HepG2 (cell line): ENCODE data around the gene DENND2D. TPM values are rescaled to one million over a fixed set of nuclear protein-coding genes. Genes with fewer than 3 reads are reported as not detected.

Experiments used
- ATAC-seq: fragments of 200-7000 bp; cut with Tn5 transposase; 3 replicates; pipeline ENCODE4 v1.9.1; 2020; ENCODE audit warnings: mild to moderate bottlenecking, moderate library complexity
- BruUV-seq: library from RNA; stranded (reverse); fragments of 400-500 nt; replicated peaks from 2 replicates; lab custom pipeline; 2021; lab: Mats Ljungman, UMichigan
- CTCF ChIA-PET: fragments of 300-600 bp; formaldehyde crosslinking; extraction: SDS; loops from one replicate; lab custom pipeline; 2021; ENCODE audit warnings: low total read pairs, inconsistent platforms, low intra/inter-chr PET ratio; lab: Yijun Ruan, JAX
- POLR2A ChIA-PET: fragments of 350-600 bp; sonication (Branson Sonifier 250); formaldehyde crosslinking; loops from one replicate; lab custom pipeline; 2020; ENCODE audit warnings: antibody characterized with exemption, inconsistent platforms; lab: Yijun Ruan, JAX
- DNase-seq: peaks from one replicate; pipeline ENCODE4 v3.0.0-alpha.2; 2015; ENCODE audit warnings: low spot score
- FAIRE-seq: peaks from 3 replicates; lab custom pipeline; 2011; peaks lifted over from hg19 to GRCh38; lab: Jason Lieb, UNC
- H2AFZ ChIP-seq: one replicate; pipeline ENCODE4 v1.6.1; 2011; ENCODE audit warnings: low read length, inconsistent platforms
- H3K27ac ChIP-seq: fragments of 300-600 bp; 3 replicates; pipeline ENCODE4 v1.8.0; 2011; ENCODE audit warnings: mixed run types, mild to moderate bottlenecking, mixed read lengths, low read length, inconsistent platforms; ENCODE audit not compliant: insufficient read depth; ENCODE audit errors: extremely low read length
- H3K27me3 ChIP-seq, 2 experiments: fragments of 200-600 bp in 1 of 2; 2 replicates in 1 of 2; 3 replicates in 1 of 2; pipeline versions ENCODE4 v1.6.0 to v1.8.0; 2011; ENCODE audit warnings: low read length in 2 of 2, mild to moderate bottlenecking in 2 of 2, moderate library complexity in 2 of 2, inconsistent platforms in 1 of 2; ENCODE audit not compliant: insufficient read depth in 2 of 2, control insufficient read depth in 1 of 2
- H3K36me3 ChIP-seq, 2 experiments: fragments of 200-600 bp in 1 of 2; replicated peaks in 1 of 2; 2 replicates in 1 of 2; 3 replicates in 1 of 2; pipeline versions ENCODE4 v1.5.1 to v1.8.0; 2011; ENCODE audit warnings: low read length in 2 of 2, inconsistent platforms in 1 of 2; ENCODE audit not compliant: insufficient read depth in 2 of 2, control insufficient read depth in 1 of 2
- H3K4me1 ChIP-seq: 2 replicates; pipeline ENCODE4 v1.5.1; 2012; ENCODE audit warnings: low read length, inconsistent platforms; ENCODE audit not compliant: insufficient read depth
- H3K4me2 ChIP-seq: 2 replicates; pipeline ENCODE4 v1.6.0; 2011; ENCODE audit warnings: low read depth, low read length, inconsistent platforms
- H3K4me3 ChIP-seq, 3 experiments: fragments of 200-600 bp in 1 of 3; sonication (generic), shearing (Covaris generic) in 1 of 3; replicated peaks in 1 of 3; 2 replicates each; pipeline ENCODE4 v1.5.1; 2011 to 2016; ENCODE audit warnings: low read length in 3 of 3, inconsistent platforms in 2 of 3, low read depth in 2 of 3, mild to moderate bottlenecking in 2 of 3, control low read depth in 1 of 3, mixed read lengths in 1 of 3; ENCODE audit not compliant: insufficient read depth in 1 of 3
- H3K79me2 ChIP-seq: one replicate; pipeline ENCODE4 v1.6.1; 2011; ENCODE audit warnings: low read length, inconsistent platforms; ENCODE audit not compliant: insufficient read depth
- H3K9ac ChIP-seq: 2 replicates; pipeline ENCODE4 v1.6.0; 2011; ENCODE audit warnings: mild to moderate bottlenecking, low read depth, low read length, inconsistent platforms; ENCODE audit not compliant: insufficient read depth
- H3K9me3 ChIP-seq: 2 replicates; pipeline ENCODE4 v1.5.1; 2012; ENCODE audit warnings: mild to moderate bottlenecking, low read length
- H4K20me1 ChIP-seq: 2 replicates; pipeline ENCODE4 v1.6.0; 2011; ENCODE audit warnings: inconsistent platforms, mild to moderate bottlenecking, low read length, moderate library complexity; ENCODE audit not compliant: insufficient read depth
- ATM ChIP-seq: fragments of 450-650 bp; IDR thresholded peaks from 2 replicates; pipeline ENCODE4 v1.7.1; 2017; ENCODE audit warnings: mild to moderate bottlenecking, borderline replicate concordance
- CREB1 ChIP-seq, 2 experiments: fragments of 450-650 bp in 1 of 2; IDR thresholded peaks; 2 replicates each; pipeline ENCODE4 v1.6.1; 2016 to 2017; ENCODE audit warnings: control low read depth in 1 of 2, mild to moderate bottlenecking in 1 of 2, missing compliant biosample characterization in 1 of 2, missing genetic modification characterization in 1 of 2
- HMG20B ChIP-seq: conservative IDR thresholded peaks from 2 replicates; pipeline ENCODE4 v1.6.1; 2016; ENCODE audit warnings: missing genetic modification reagents, missing compliant biosample characterization
- NCOA5 ChIP-seq: sonication (generic); formaldehyde crosslinking; IDR thresholded peaks from 2 replicates; pipeline ENCODE4 v1.4.0; 2020; ENCODE audit warnings: missing genetic modification reagents
- NFIC ChIP-seq: IDR thresholded peaks from 2 replicates; pipeline ENCODE4 v1.6.1; 2012; ENCODE audit warnings: mild to moderate bottlenecking, low read length, inconsistent platforms
- NR1H2 ChIP-seq: sonication (generic); formaldehyde crosslinking; IDR thresholded peaks from 2 replicates; pipeline ENCODE4 v1.8.1; 2022; ENCODE audit warnings: low read depth, missing genetic modification reagents, borderline replicate concordance
- PLRG1 ChIP-seq: fragments of 450-650 bp; conservative IDR thresholded peaks from 2 replicates; pipeline ENCODE4 v1.6.1; 2016
- POLR2A ChIP-seq, 2 experiments: IDR thresholded peaks; 2 replicates each; pipeline ENCODE4 v1.6.1; 2011; ENCODE audit warnings: low read depth in 2 of 2, low read length in 2 of 2, mild to moderate bottlenecking in 1 of 2, moderate library complexity in 1 of 2; ENCODE audit not compliant: insufficient read depth in 1 of 2
- POLR2G ChIP-seq: fragments of 200-400 bp; formaldehyde crosslinking; IDR thresholded peaks from 2 replicates; pipeline ENCODE4 v1.6.1; 2018; ENCODE audit warnings: mild to moderate bottlenecking, low read depth, low read length, moderate library complexity
- ZNF44 ChIP-seq: sonication (generic); formaldehyde crosslinking; IDR thresholded peaks from 2 replicates; pipeline ENCODE4 v1.5.1; 2020; ENCODE audit warnings: mild to moderate bottlenecking, missing genetic modification reagents
- ZNF550 ChIP-seq: sonication (generic); formaldehyde crosslinking; IDR thresholded peaks from 2 replicates; pipeline ENCODE4 v1.4.0; 2020; ENCODE audit warnings: mild to moderate bottlenecking, missing genetic modification reagents, borderline replicate concordance
- ZNF713 ChIP-seq: sonication (generic); formaldehyde crosslinking; IDR thresholded peaks from 2 replicates; pipeline ENCODE4 v1.4.0; 2020; ENCODE audit warnings: mild to moderate bottlenecking, missing genetic modification reagents
- ZNF775 ChIP-seq: sonication (generic); formaldehyde crosslinking; IDR thresholded peaks from 2 replicates; pipeline ENCODE4 v1.4.0; 2020; ENCODE audit warnings: missing genetic modification reagents, mild to moderate bottlenecking, moderate library complexity, borderline replicate concordance
- ZNF782 ChIP-seq: sonication (generic); formaldehyde crosslinking; IDR thresholded peaks from 2 replicates; pipeline ENCODE4 v1.4.0; 2020; ENCODE audit warnings: missing genetic modification reagents, mild to moderate bottlenecking, borderline replicate concordance
- ZNF850 ChIP-seq: sonication (generic); formaldehyde crosslinking; conservative IDR thresholded peaks from 2 replicates; pipeline ENCODE4 v1.9.0; 2021; ENCODE audit warnings: mild to moderate bottlenecking, missing genetic modification reagents
- WGBS: methylation state at CpG from one replicate; pipeline ENCODE4 v1.1.6; 2017; ENCODE audit warnings: low lambda C conversion rate; 5-methylcytosine and 5-hydroxymethylcytosine counted together
- in situ Hi-C: cut with HindIII; loops from 2 replicates; pipeline ENCODE4 v1.10.0; 2017; ENCODE audit warnings: low pct_unique_long_range_greater_than_20kb; ENCODE audit not compliant: extremely low pct_ligation_motif_present
- intact Hi-C: fragments of 100-400 bp; cut with micrococcal nuclease; formaldehyde crosslinking; loops from one replicate; pipeline ENCODE4 v1.10.0; 2022; ENCODE audit not compliant: unreplicated experiment
- polyA plus RNA-seq, 8 experiments: library from polyadenylated mRNA; depleted of rRNA in 3 of 8; stranded (reverse) in 7 of 8; unstranded in 1 of 8; fragments of >200 nt; fragmentation: Illumina TruSeq in 4 of 8; extraction: Trizol in 4 of 8; gene quantifications; 2 replicates each; pipeline versions ENCODE4 v1.2.1 to v1.2.3, GENCODE V29; 2011 to 2016; ENCODE audit warnings: low read depth in 4 of 8, missing spikeins in 1 of 8, mixed read lengths in 1 of 8; ENCODE audit not compliant: insufficient read depth in 1 of 8
- total RNA-seq, 5 experiments: library from RNA; depleted of rRNA; stranded (reverse); fragments of >200 nt; fragmentation: Illumina TruSeq; extraction: Trizol; gene quantifications; 2 replicates each; pipeline ENCODE4 v1.2.3, GENCODE V29; 2016; ENCODE audit warnings: low read depth in 1 of 5
- TF ChIP-seq, protein P1 (sequence below): sonication (generic); formaldehyde crosslinking; IDR thresholded peaks from 2 replicates; pipeline ENCODE4 v1.5.0; 2020; ENCODE audit warnings: mild to moderate bottlenecking, missing genetic modification reagents
- TF ChIP-seq, protein P2 (sequence below): sonication (generic); formaldehyde crosslinking; IDR thresholded peaks from 2 replicates; pipeline ENCODE4 v1.8.1; 2023; ENCODE audit warnings: mild to moderate bottlenecking, missing genetic modification reagents
- TF ChIP-seq, protein P3 (sequence below): sonication (generic); formaldehyde crosslinking; IDR thresholded peaks from 2 replicates; pipeline ENCODE4 v1.9.0; 2022; ENCODE audit warnings: low read depth, missing genetic modification reagents
- TF ChIP-seq, protein P4 (sequence below): sonication (generic); formaldehyde crosslinking; IDR thresholded peaks from 2 replicates; pipeline ENCODE4 v1.5.0; 2020; ENCODE audit warnings: mild to moderate bottlenecking, missing genetic modification reagents
- TF ChIP-seq, protein P5 (sequence below): sonication (generic); formaldehyde crosslinking; IDR thresholded peaks from 2 replicates; pipeline ENCODE4 v1.5.0; 2020; ENCODE audit warnings: missing genetic modification reagents

Gene DENND2D
- total and polyA plus RNA-seq, 2 of the 13 experiments (the other 11 are each of a cell fraction or from before 2014, with no cell fraction given): 0.04 TPM; not detected in 1

DNA sequence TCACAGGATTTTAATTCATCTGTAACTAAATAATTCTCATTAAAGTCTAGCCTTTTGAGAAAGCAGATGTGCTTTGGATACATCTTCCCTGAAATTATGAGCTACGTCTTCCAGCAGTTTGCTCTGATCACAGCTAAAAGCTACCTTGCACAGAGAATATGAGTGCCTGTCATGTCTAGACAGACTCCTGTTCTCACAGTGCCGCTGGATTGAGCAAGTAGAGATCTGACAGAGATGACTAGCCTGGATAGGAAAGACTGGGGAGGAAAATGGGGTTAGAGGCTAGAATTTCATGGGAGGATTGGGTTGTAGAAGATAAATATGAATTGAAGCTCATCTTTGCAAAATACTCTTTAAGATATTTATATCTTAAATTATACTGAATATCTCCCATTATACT lies 36.3 kb downstream of the DENND2D start:
- DNase-seq: no peak
- 97% methylated on average over 2 of the region's 2 CpGs for WGBS
- no peak overlapping the region for H3K27ac ChIP-seq
- H3K79me2 ChIP-seq: no peaks in the 10 kb centered on the region
- intact Hi-C loops: no loop called here
- no peak for FAIRE-seq
- H3K9ac ChIP-seq: no peak overlapping the region
- ATAC-seq: no peak
- TF ChIP-seq ZNF775: no peak
- TF ChIP-seq NFIC: no peak
- TF ChIP-seq, protein P1, sequence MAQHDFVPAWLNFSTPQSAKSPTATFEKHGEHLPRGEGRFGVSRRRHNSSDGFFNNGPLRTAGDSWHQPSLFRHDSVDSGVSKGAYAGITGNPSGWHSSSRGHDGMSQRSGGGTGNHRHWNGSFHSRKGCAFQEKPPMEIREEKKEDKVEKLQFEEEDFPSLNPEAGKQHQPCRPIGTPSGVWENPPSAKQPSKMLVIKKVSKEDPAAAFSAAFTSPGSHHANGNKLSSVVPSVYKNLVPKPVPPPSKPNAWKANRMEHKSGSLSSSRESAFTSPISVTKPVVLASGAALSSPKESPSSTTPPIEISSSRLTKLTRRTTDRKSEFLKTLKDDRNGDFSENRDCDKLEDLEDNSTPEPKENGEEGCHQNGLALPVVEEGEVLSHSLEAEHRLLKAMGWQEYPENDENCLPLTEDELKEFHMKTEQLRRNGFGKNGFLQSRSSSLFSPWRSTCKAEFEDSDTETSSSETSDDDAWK (CRISPR knock-in tag): no peak
- TF ChIP-seq, protein P2, sequence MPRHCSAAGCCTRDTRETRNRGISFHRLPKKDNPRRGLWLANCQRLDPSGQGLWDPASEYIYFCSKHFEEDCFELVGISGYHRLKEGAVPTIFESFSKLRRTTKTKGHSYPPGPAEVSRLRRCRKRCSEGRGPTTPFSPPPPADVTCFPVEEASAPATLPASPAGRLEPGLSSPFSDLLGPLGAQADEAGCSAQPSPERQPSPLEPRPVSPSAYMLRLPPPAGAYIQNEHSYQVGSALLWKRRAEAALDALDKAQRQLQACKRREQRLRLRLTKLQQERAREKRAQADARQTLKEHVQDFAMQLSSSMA: no peak
- no peak for TF ChIP-seq NR1H2 (CRISPR knock-in tag)
- TF ChIP-seq POLR2G: no peak
- TF ChIP-seq ZNF850 (CRISPR knock-in tag): no peak
- TF ChIP-seq, protein P3, sequence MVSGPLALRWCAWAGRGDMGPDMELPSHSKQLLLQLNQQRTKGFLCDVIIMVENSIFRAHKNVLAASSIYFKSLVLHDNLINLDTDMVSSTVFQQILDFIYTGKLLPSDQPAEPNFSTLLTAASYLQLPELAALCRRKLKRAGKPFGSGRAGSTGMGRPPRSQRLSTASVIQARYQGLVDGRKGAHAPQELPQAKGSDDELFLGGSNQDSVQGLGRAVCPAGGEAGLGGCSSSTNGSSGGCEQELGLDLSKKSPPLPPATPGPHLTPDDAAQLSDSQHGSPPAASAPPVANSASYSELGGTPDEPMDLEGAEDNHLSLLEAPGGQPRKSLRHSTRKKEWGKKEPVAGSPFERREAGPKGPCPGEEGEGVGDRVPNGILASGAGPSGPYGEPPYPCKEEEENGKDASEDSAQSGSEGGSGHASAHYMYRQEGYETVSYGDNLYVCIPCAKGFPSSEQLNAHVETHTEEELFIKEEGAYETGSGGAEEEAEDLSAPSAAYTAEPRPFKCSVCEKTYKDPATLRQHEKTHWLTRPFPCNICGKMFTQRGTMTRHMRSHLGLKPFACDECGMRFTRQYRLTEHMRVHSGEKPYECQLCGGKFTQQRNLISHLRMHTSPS (CRISPR knock-in tag): no peak
- TF ChIP-seq ZNF782 (CRISPR knock-in tag): no peak
- no peak for TF ChIP-seq PLRG1
- TF ChIP-seq CREB1 (IDR thresholded peaks at IDR 0.05): no peak
- no peak for TF ChIP-seq CREB1 (CRISPR knock-in tag; IDR thresholded peaks at IDR 0.05)
- no peak for TF ChIP-seq ZNF713 (CRISPR knock-in tag)
- TF ChIP-seq ZNF44: no peak
- no peak for TF ChIP-seq NCOA5 (CRISPR knock-in tag)
- TF ChIP-seq HMG20B (CRISPR knock-in tag): no peak
- TF ChIP-seq, protein P4, sequence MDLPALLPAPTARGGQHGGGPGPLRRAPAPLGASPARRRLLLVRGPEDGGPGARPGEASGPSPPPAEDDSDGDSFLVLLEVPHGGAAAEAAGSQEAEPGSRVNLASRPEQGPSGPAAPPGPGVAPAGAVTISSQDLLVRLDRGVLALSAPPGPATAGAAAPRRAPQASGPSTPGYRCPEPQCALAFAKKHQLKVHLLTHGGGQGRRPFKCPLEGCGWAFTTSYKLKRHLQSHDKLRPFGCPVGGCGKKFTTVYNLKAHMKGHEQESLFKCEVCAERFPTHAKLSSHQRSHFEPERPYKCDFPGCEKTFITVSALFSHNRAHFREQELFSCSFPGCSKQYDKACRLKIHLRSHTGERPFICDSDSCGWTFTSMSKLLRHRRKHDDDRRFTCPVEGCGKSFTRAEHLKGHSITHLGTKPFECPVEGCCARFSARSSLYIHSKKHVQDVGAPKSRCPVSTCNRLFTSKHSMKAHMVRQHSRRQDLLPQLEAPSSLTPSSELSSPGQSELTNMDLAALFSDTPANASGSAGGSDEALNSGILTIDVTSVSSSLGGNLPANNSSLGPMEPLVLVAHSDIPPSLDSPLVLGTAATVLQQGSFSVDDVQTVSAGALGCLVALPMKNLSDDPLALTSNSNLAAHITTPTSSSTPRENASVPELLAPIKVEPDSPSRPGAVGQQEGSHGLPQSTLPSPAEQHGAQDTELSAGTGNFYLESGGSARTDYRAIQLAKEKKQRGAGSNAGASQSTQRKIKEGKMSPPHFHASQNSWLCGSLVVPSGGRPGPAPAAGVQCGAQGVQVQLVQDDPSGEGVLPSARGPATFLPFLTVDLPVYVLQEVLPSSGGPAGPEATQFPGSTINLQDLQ: no peak
- no peak for TF ChIP-seq ZNF550
- no peak for TF ChIP-seq POLR2A (IDR thresholded peaks at IDR 0.05; ENCODE audit: insufficient read depth in 1 of 2, low read depth in 2 of 2, low read length in 2 of 2)
- no peak for TF ChIP-seq ATM
- TF ChIP-seq, protein P5, sequence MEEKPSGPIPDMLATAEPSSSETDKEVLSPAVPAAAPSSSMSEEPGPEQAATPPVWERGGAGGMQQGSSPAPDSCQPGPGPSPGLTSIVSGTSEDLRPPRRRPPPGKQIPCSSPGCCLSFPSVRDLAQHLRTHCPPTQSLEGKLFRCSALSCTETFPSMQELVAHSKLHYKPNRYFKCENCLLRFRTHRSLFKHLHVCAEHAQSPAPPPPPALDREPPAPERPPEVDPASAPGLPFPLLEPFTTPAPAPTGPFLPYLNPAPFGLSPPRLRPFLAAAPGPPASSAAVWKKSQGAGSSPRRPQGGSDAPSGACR (CRISPR knock-in tag): no peak
- TF ChIP-seq, all 625 proteins: peak for 0
- no peak overlapping the region for H3K4me2 ChIP-seq
- in situ Hi-C loops: no loop called here
- ChIA-PET POLR2A (no interaction called here), CTCF (no interaction called here)
- H3K4me1 ChIP-seq: no peaks in the 10 kb centered on the region
- H3K27me3 ChIP-seq: no peaks in the 10 kb centered on the region
- no peaks in the 10 kb centered on the region for H3K9me3 ChIP-seq
- no TSS peak for BruUV-seq
- no peak overlapping the region for H2AFZ ChIP-seq
- H3K4me3 ChIP-seq: no peak overlapping the region
- peaks cover 9 to 64% of the 10 kb centered on the region in 2 experiments for H3K36me3 ChIP-seq
- H4K20me1 ChIP-seq: no peaks in the 10 kb centered on the region
